ENCODE results near the gene ASTN2.

Gene ASTN2

GRCh38 chr9:116387934-116388698 is 1026.7 kb downstream of the ASTN2 start:
- no peak for DNase-seq (ENCODE audit: low spot score)

GRCh38 chr9:116383936-116384335 is 1030.9 kb downstream of the ASTN2 start:
- no peak for DNase-seq (ENCODE audit: low spot score)

GRCh38 chr9:116383133-116383532 is 1031.7 kb downstream of the ASTN2 start:
- DNase-seq (ENCODE audit: low spot score): no peak

- DNase-seq (ENCODE audit: low spot score): no peak
These were observed 1032.8 kb downstream of the ASTN2 start for GRCh38 chr9:116382053-116382452.

- DNase-seq (ENCODE audit: low spot score): no peak
These were observed 1033.5 kb downstream of the ASTN2 start for GRCh38 chr9:116381350-116381749.

- DNase-seq (ENCODE audit: low spot score): no peak
These were observed 1034.3 kb downstream of the ASTN2 start for GRCh38 chr9:116380496-116380995.

- peak; percentile 39 for DNase-seq (ENCODE audit: low spot score)
These were observed 1035.0 kb downstream of the ASTN2 start for GRCh38 chr9:116379821-116380220.

GRCh38 chr9:116378873-116379272 is 1036.0 kb downstream of the ASTN2 start:
- DNase-seq (ENCODE audit: low spot score): no peak

- DNase-seq (ENCODE audit: low spot score): no peak
These were observed 1037.6 kb downstream of the ASTN2 start for GRCh38 chr9:116377179-116377798.
